NCI-H510A (cell line): Measurements from ENCODE around the gene DCHS1.

Source experiments
- DNase-seq: peaks from one replicate; lab custom pipeline; 2025; lab: John Stamatoyannopoulos, UW

DCHS1 gene

DNA sequence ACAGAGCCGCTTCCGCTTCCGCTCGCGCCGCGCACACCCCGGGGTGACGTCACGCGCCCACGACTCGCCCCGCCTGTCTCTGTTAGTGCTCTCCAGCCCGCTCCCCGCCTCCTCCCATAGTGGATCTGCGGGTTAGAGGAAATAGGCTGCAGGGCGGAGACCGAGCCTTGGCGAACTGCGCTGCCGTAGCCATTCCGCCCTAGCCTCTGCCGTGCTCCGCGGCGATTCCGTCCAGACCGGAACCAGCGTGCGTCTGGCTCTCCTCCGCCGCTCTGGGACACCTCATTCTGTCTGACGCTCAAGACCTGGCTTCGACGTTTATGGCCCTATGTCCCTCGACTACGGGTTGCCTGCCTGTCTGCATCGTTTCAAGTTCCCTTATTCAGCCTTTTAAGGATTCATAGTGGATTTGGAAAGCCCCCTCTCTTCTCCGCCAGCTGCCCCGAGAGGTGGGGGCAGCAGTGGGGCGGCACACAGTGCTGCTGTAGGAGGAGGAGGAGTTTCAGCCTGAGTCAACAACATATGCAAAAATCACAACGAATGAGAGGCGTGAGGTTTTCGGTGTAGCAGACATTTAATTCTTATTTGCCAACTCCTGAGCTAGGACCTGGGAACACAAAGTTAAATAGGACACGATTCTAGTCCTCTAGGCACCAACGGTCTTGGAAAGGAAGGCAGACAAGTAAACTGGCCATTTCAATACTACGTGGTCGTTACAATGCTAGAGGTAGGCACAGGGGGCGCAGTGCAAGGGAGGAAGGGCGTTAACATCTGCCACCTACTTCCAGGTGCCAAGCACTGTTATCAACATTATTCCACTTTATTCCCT is 43.2 kb downstream of the DCHS1 start, which contains the start of gene TAF10:
Gene TAF10 (minus strand): TSS at position 4 of the 829 bp plus-strand sequence. CDS start 27 bp downstream, outside the sequence.
- DNase-seq = peak; percentile 76

DNA sequence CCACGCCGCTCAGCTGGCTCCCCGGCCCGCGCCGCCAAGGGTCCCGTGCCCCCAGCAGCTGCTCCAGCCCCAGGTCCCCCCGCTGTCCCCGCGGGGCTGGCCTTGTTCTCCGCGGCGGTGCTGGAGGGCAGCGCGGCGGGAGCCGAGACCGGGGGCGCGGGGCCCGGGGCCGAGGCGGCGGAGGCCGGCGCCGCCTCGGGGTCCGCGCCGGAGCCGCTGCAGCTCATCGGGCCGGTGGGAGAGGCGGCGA is 43.7 kb downstream of the DCHS1 start:
- DNase-seq = no peak

DNA sequence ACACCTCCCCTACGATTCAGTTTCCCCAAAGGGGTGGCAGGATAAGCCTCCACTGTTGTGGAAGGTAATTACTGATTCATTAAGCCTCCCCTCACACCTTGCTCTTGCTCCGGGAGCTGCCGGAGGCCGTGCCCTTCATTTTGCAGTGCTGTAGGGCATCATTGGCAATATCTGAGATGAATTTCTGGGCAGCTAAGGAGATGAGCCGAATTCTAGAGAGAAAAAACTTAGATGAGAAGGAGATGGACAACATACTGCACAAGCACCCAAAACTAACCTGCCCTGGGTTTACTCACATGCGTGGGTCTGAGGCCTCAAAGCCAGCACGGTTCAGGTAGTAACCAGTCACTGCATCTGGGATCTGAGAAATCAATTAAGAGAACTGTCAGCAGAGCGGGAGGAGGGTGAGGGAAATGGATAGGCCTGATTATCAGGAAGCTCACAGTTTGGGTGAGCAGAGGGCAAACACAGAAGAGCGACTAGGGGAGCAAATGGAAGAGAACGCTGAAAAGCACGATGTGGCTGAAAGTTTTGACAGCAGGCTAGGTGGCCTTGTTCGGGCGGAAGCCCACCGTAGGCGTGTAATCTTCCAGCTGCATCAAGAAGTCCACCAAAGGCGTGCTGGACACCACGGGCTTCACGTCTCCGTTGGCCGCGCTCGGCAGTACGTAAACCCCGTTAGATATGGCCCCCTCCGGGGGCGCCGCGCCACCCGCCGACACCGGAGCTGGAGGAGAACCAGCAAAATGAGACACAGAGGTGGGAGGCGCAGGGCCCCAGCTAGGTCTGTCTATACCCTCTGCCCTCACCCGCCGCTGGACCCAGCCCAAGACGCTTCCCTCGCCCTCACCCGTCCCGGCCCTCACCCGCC is 44.3 kb downstream of the DCHS1 start:
- no peak for DNase-seq

DNA sequence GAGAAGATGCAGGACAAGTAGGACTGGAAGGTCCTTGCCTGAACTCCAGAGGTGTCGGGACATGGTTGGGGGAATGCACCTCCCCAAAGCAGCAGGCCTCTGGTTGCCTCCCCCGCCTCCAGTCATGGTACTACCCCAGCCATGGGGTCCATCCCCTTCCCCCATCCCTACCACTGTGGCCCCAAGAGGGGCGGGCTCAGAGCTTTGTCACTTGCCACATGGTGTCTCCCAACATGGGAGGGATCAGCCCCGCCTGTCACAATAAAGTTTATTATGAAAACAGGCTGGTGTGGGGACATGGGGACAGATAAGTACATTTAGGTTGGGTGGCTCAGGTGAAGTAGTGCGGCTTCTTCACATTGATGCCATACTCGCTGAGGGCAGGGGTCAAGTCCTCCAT is 45.0 kb downstream of the DCHS1 start:
- DNase-seq = no peak

DNA sequence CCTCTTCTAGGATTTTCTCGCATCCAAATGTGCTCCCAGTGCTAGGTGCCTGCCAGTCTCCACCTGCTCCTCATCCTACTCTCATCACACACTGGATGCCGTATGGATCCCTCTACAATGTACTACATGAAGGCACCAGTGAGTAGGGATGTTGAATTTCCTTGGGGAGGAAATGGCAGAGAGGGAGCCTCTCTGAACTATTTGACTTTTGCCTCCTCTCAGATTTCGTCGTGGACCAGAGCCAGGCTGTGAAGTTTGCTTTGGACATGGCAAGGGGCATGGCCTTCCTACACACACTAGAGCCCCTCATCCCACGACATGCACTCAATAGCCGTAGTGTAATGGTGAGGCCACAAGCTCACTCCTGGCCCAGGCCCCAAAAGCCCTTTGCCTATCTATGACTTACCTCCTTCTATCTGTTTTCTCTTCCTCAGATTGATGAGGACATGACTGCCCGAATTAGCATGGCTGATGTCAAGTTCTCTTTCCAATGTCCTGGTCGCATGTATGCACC is 46.0 kb downstream of the DCHS1 start:
- no peak for DNase-seq

DNA sequence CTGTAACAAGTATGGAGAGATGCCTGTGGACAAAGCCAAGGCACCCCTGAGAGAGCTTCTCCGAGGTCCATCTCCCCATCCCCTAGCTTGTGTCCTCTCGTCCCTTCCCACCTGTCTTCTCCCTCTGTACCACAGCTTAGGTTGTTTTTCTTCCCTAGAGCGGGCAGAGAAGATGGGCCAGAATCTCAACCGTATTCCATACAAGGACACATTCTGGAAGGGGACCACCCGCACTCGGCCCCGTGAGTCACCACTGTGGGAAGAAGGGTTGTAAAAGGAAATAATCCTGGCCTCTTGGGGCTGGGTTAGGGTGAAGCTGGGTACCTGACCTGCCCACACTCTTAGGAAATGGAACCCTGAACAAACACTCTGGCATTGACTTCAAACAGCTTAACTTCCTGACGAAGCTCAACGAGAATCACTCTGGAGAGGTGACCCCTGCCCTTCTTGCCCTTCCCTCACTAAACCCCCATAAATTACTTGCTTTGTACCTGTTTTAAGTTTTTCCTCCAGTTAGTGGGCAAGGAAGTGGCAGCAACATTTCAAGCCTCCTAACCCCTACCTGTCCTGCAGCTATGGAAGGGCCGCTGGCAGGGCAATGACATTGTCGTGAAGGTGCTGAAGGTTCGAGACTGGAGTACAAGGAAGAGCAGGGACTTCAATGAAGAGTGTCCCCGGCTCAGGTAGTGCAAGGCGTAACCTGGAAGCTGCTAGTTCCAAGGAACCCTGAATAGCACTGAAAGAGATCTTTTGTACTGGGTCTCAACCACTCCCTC is 46.7 kb downstream of the DCHS1 start:
- no peak for DNase-seq

DNA sequence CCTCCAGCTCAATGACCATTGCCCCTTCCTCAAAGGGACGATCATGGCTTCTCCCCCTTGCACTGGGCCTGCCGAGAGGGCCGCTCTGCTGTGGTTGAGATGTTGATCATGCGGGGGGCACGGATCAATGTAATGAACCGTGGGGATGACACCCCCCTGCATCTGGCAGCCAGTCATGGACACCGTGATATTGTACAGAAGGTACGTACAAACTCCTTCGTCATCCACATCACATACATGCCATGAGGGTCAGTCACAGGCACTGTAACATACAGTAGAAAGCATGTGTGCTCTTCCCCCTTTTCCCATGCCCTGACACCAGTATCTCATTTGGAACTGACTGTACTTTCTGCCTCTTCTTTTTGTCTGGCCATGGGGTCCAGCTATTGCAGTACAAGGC is 47.6 kb downstream of the DCHS1 start:
- DNase-seq = no peak

DNA sequence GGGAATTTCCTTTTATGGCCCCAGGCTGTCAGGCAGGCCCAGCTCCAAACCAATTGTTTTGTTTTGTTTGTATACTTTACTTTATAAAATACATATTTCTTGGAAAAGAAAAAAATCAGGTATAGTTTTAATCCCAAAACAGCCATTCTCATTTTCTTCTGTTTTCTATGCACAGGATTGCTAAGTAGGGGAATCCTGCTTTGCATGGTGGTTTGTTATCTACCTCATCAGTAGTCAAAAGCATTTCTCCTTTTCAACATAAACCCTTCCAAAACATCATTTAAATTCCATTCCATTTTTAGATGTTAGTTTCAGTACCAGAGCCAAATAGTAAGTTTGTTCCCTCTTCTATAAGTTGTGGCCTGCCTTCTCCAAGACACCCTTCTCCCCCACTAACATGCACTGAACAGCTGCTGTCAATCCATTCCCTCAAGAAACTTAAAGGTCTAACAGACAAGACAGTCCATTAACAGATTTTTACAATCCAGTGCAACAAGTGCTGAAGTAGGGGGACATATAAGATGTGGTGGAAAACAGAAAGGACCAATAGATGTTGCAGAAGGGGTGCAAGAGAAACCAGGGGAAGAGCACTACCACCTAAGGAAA is 48.3 kb downstream of the DCHS1 start:
- no peak for DNase-seq

DNA sequence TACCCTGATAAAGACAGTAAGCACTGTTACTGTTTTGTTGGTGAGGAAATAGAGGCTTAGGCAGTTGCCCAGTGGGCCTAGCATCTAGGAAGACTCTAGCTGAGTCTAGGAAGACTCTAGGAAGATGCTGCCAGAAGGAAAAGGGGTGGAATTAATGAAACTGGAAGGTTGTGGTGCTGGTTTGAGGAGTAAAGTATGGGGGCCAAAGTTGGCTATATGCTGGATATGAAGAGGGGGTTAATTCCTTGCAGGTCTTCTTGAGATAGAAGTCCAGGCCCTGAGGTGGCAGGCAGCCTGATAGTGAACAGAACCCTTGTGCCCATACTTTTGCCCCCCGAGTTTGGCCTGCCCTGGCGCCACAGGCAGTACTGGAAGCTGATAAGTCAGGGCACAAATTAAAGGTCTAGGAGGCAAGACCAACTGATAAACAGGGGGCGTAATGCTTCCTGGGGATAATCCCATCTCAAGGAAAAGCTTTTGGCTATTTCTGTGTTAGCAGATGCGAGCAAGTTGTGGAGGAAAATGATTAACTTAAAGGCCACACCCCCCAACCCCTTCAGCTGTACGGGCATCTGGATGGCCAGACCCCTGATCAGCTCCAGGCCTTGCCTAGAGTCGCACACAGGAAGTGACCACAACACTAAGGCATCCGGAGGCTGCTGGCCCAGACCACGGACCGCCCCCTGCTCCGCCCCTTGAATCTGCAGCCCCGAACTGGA is 49.0 kb downstream of the DCHS1 start:
- DNase-seq = peak; percentile 15

DNA sequence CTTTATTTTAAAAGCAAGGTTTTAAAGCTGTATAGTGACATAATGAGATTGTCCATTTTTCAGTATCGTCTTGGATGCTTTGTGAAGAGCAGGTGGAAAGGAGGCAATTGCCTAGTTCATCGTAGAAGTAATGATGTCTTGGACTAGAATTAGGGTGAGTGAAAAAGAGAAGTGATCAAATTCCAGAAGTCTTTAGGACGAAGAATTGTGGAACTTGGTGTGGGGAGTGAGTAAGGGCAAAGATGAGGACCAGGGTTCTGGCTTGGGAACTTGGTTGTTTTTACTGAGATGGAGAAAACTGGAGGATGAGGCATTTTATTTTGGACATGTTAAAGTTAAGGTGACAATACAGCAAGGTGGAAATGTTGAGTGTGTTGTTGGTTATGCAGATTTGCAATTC is 50.8 kb downstream of the DCHS1 start:
- no peak for DNase-seq

DNA sequence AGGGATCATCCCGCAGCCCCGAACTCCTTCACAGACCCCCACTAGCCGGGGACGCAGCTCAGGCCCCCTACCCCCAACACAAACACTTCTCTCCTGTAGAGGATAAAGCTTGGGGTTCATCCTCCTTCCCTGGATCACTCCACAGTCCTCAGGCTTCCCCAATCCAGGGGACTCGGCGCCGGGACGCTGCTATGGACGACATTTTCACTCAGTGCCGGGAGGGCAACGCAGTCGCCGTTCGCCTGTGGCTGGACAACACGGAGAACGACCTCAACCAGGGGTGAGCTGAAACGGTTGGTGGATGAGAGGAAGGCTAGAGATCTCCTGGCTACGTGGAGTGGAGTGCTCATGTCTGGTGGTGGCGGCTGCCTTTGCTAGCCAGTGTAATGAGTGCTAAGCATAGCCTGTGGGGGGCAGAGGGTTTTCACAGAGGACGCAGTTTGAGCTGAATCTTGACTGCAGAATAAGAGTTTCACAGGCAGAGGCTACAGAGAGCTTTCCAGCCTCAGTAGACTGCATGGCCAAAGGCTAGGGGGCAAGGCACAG is 51.5 kb downstream of the DCHS1 start:
- no peak for DNase-seq

DNA sequence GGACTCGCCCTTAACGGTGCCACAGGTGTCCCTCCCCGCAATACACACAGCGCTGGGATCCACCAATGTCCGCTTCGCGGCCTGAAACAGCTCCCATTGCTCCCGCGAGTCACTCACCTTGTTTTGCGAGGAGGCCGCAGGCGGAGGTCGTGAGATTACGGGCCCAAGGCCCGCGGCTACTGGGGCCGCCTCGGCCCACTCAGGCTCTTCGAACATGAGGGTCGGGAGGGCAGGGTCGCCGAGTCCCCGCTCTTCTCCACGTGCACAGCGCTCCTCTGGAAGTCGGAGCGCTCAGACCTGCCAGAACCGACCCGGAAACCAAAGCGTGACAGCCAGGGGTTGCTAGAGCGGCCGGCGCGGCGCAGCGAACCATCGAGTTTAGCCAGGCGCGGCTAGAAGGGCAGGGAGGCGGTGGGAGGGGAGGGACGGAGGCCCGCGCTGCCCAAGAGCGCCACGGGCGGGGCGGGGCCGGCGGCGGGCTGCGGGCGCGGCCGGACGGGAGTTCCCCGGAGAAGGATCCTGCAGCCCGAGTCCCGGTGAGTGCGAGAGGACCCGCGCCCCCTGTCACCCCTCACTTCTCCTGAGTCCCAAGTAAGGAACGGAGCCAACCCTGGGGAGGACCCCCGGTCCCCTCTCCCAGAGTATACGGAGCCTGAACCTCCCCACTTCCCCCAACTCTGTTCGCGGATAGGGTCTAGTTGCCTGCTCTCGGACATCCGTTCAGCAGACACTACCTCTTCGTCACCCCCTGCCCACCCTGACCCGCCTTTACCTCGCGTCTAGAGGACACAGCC is 52.1 kb downstream of the DCHS1 start, which contains the start of the genes ILK and RRP8:
Gene ILK (plus strand): TSS at position 488 of the 794 bp plus-strand sequence. CDS start 498 bp downstream, outside the sequence.
Gene RRP8 (minus strand): TSS at position 330 of the 794 bp plus-strand sequence. CDS start 114 bp downstream, at position 216.
- peak; percentile 65 for DNase-seq

DNA sequence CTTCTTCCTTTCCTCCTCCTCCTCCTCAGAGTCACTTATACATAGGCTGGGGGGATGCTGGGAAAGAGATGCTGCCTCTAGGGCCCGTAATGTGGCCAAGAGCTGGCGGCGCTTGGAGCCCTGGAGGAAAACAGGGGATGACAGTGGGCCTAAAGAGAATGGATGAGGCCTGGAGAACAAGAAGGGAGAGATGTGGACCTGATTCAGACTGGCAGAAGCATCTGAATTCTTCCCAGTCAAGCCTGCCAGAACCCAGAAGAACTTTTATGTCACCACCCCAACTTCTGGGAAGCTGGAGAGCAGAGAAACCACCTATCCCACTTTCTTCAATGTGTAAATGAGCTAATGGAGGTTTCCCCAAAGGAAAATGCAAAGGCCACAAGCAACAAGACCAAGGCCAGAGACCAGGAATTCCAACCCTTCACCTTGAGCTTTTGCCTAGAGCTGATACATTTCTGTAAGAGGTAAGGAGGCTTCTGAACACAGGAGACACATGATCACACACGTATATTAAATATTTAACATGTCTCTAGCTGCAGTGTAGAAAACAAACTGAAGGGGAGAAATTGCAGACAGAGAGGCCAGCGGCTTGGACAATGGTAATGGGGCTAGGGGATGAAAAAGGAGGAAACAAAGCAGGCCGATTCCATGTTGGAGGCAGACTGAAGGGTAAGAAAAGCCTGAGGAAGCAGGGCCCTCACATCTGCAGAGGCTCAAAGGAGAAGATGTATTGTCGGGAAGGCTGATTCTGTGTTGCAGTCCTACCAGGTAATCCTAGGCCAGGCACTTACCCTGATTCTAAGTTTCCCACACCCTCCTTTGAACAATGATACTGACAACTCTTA is 53.3 kb downstream of the DCHS1 start:
- DNase-seq = no peak

DNA sequence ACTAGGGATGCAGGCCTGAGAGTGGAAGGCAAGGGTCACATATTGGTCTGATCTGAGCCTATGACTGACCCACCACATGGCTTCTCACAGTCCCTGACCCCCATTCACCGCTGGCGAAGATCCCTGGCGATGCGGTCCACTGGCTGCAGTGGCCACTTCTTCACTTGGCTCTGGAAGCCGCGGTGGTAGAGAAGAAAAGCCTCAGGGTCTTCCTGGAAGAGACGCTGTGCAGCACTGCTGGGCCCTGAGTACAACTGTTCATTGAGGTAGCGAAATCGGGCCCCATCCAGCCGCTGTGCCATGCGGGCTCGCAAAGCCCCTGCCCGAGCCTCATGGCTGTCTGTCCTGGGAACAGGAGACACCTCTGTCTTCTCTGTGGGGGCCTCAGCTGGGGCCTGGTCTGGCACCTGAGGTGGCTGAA is 54.6 kb downstream of the DCHS1 start:
- no peak for DNase-seq

DNA sequence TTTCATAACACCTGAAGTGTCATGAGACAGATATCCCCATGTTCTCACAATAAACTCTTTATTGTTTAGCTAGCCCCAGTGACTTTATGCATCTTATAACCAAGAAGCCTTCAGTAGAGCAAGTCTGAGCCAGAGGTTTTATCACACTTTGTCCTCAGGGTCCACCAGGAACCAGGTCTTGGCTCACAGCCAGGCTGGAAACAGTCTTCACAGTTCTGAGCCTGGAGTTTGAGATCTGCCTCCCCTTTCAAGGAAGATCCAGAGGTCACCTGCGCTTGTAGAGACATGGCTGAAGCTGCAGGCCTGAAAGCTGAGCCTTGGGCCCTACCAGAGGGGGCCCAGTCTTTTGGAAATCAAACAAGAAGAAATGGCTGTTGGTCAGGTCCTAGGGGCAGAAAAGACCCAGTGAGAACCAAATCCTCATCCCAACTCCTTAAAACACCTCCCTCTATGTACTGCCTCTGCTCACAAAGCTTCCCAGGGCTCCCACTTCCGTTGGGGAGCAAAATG is 55.7 kb downstream of the DCHS1 start:
- no peak for DNase-seq

DNA sequence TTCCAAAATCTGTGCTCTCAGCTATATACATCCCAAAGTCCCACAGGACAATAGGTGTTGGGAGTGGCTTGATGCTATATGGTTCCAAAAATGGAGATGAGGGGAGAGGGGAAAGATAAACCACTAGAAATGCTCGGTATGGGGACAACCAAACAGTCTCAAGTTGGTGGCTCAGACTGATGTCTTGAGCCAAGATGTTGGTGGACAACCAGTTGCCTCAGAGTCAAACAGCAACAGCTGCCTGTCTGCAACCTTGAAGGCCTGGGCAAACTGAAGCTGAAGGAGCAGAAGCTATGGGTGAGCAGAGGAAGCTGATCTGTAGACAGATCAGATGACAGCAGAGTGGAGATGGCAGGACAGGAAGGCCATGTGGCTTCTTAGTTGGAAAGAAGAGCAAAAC is 56.2 kb downstream of the DCHS1 start:
- no peak for DNase-seq

DNA sequence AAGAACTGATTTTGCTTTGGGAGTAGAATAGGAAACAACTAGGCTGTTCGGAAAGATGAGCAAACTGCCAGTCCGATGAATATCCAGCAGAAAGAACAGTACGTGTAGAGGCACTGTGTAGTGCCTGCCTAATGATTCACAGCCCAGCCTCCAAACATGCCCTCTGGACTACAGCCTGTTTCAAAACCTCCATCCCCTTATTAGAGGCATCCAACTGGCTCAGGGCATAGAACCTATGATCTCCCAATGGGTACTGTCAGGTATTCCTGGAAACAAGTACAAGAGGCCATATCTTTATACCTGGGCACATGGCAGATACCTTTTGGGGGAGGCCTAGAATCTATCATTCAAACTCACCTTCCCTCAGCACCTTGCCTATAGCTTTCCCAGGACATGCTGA is 57.1 kb downstream of the DCHS1 start:
- DNase-seq = no peak

DNA sequence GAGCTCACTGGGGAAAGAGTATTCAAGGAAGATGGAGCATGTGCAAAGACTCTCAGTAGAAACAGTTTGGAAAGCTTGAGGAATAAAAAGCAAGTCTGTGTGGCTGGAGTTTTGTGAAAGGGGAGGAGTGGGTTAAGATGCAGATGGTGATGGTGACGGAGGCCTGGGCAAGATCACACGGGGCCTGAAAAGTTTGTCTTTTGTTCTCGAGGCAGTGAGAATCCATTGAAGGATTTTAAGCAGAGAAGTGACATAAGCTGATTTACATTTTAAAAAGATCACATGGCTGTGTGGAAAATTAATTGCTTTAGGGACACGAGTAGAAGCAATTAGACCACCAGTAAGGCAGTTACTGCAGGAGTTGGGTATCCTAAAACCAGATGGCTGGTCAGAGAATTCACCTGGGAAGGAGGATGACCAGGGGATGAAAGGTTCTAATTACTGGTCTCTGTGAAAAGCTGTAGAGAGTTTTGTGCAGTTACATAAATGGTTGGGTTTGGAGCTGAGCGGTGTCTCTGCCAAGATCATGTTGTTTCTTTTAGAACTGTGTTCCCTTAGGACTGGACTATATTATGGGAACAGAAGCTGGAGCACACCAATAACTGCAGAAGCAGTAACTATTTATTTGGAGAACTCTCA is 59.3 kb downstream of the DCHS1 start:
- no peak for DNase-seq
